ENCODE measurements around the gene TBCE.

TBCE gene

DNA sequence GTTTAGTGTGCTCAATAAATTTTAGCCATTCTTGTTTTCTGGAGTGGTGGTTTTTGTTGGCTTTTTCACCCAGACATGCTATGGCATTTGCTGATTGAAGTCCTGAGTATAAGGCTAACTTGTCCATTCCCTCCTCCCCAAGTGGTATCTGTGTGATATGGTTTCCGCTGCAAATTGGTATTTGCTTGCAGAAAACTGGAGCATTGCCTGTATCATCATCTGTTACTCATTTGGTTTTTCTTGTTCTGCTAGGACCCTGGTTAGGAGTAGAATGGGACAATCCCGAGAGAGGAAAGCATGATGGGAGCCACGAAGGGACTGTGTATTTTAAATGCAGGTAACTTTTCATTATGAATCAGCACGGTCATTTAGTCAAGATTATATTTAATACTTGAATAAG lies 34.0 kb downstream of the TBCE start:
- TF ChIP-seq, protein P1, sequence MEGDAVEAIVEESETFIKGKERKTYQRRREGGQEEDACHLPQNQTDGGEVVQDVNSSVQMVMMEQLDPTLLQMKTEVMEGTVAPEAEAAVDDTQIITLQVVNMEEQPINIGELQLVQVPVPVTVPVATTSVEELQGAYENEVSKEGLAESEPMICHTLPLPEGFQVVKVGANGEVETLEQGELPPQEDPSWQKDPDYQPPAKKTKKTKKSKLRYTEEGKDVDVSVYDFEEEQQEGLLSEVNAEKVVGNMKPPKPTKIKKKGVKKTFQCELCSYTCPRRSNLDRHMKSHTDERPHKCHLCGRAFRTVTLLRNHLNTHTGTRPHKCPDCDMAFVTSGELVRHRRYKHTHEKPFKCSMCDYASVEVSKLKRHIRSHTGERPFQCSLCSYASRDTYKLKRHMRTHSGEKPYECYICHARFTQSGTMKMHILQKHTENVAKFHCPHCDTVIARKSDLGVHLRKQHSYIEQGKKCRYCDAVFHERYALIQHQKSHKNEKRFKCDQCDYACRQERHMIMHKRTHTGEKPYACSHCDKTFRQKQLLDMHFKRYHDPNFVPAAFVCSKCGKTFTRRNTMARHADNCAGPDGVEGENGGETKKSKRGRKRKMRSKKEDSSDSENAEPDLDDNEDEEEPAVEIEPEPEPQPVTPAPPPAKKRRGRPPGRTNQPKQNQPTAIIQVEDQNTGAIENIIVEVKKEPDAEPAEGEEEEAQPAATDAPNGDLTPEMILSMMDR (IDR thresholded peaks at IDR 0.05; ENCODE audit: insufficient read depth, low read length, poor library complexity, severe bottlenecking): no peak
- H3K4me3 ChIP-seq (replicated peaks; ENCODE audit: low read depth, low read length): no peak overlapping the region

DNA sequence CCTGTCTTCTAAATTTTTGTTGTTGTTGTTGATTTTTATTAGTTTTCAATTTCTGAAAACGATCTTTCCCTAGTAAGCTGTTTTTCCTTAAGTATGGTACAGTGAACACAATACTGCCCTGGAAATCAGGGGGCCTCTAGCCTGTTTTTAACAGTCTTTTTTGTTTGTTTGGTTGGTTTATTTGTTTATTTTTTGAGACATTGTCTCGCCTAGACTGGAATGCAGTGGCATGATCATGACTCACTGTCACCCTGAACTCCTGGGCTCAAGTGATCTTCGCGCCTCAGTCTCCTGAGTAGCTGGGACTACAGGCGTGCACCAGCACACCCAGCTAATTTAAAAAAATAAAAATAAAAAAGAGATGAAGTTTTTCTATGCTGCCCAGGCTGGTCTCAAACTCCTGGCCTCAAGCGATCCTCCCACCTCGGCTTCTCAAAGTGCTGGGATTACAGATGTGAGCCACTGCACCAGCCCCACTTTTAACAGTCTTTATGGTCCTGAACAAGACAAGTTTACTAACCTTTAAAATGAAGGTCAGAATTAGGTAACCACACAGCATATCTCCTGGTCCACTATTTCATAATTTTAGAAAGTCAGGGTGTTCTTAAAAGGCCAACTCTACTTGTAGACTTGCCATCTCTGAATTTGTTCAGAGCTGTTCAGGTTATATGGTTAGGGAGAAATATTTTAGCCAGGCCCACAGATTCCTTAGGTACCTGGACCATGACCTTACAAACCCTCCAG lies 35.4 kb downstream of the TBCE start:
- no peak for DNase-seq (ENCODE audit: extremely low read depth, insufficient read length)
- Histone ChIP-seq H3K36me3 (ENCODE audit: control insufficient read depth, insufficient read depth, low read length) (no peaks in the 10 kb centered on the region), H3K27me3 (replicated peaks; ENCODE audit: control insufficient read depth, insufficient read depth, low read length) (no peaks in the 10 kb centered on the region), H3K4me3 (replicated peaks; ENCODE audit: low read depth, low read length) (no peak overlapping the region)
- TF ChIP-seq, protein P1 (IDR thresholded peaks at IDR 0.05; ENCODE audit: insufficient read depth, low read length, poor library complexity, severe bottlenecking): no peak

More for the DNA sequence above, 34.0 kb downstream of the TBCE start:
- Histone ChIP-seq H3K36me3 (ENCODE audit: control insufficient read depth, insufficient read depth, low read length) (no peaks in the 10 kb centered on the region), H3K27me3 (replicated peaks; ENCODE audit: control insufficient read depth, insufficient read depth, low read length) (no peaks in the 10 kb centered on the region)
- no peak for DNase-seq (ENCODE audit: extremely low read depth, insufficient read length)

DNA sequence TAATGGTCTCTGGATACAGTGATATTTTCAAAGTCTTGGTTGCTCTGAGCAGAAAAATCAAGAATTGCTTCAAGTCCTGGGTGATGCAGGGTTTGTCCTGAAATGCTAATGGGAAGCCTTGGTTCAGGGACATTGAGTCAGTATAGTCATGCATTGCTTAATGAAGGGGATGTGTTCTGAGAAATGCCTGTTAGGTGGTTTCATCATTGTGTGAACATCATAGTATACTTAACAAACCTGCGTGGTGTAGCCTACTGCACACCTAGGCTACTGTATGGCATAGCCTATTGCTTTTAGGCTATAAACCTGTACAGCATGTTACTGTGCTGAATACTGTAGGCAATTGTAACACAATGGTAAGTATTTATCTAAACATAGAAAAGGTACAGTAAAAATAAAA lies 36.4 kb downstream of the TBCE start:
- no peaks in the 10 kb centered on the region for H3K27me3 ChIP-seq (replicated peaks; ENCODE audit: control insufficient read depth, insufficient read depth, low read length)
- TF ChIP-seq, protein P1 (IDR thresholded peaks at IDR 0.05; ENCODE audit: insufficient read depth, low read length, poor library complexity, severe bottlenecking): no peak
- H3K36me3 ChIP-seq (ENCODE audit: control insufficient read depth, insufficient read depth, low read length): no peaks in the 10 kb centered on the region
- no peak for DNase-seq (ENCODE audit: extremely low read depth, insufficient read length)
- no peak overlapping the region for H3K4me3 ChIP-seq (replicated peaks; ENCODE audit: low read depth, low read length)

DNA sequence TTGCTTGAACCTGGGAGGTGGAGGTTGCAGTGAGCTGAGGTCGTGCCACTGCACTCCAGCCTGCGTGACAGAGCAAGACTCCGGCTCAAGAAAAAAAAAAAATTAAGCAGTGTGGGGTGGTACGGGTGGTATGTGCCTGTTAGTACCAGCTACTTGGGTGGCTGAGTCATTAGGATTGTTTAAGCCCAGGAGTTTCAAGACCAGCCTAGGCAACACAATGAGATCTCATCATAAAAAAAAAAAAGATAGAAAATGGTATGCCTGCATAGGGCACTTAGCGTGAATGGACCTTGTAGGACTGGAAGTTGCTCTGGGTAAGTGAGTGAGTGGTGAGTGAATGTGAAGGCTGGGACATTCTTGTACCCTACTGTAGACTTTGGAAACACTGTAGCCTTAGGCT lies 37.0 kb downstream of the TBCE start:
- Histone ChIP-seq H3K36me3 (ENCODE audit: control insufficient read depth, insufficient read depth, low read length) (no peaks in the 10 kb centered on the region), H3K4me3 (replicated peaks; ENCODE audit: low read depth, low read length) (no peak overlapping the region), H3K27me3 (replicated peaks; ENCODE audit: control insufficient read depth, insufficient read depth, low read length) (no peaks in the 10 kb centered on the region)
- no peak for DNase-seq (ENCODE audit: extremely low read depth, insufficient read length)
- TF ChIP-seq, protein P1 (IDR thresholded peaks at IDR 0.05; ENCODE audit: insufficient read depth, low read length, poor library complexity, severe bottlenecking): no peak

- no peaks in the 10 kb centered on the region for H3K27me3 ChIP-seq (replicated peaks; ENCODE audit: control insufficient read depth, insufficient read depth, low read length)
- no peak for DNase-seq (ENCODE audit: extremely low read depth, insufficient read length)
- H3K36me3 ChIP-seq (ENCODE audit: control insufficient read depth, insufficient read depth, low read length): no peaks in the 10 kb centered on the region
- TF ChIP-seq, protein P1 (IDR thresholded peaks at IDR 0.05; ENCODE audit: insufficient read depth, low read length, poor library complexity, severe bottlenecking): no peak
- no peak overlapping the region for H3K4me3 ChIP-seq (replicated peaks; ENCODE audit: low read depth, low read length)
Observed at GRCh38 chr1:235407419-235407818, 40.2 kb downstream of the TBCE start.

Data from GM06990 (cell line).